K562 treated with DMSO at 1 percent for 12 hours (cell line): Measurements from ENCODE around the gene ANKS4B. TPM values are rescaled to one million over a fixed set of nuclear protein-coding genes. Genes with fewer than 3 reads are reported as not detected.

ENCODE experiments used
- total RNA-seq: library from RNA; unstranded; fragments of 300-600 nt; gene quantifications from 2 replicates; pipeline ENCODE4 v1.2.3, GENCODE V29; 2022; ENCODE audit not compliant: insufficient read depth

ANKS4B gene
- not detected in 2 replicates for total RNA-seq

DNA sequence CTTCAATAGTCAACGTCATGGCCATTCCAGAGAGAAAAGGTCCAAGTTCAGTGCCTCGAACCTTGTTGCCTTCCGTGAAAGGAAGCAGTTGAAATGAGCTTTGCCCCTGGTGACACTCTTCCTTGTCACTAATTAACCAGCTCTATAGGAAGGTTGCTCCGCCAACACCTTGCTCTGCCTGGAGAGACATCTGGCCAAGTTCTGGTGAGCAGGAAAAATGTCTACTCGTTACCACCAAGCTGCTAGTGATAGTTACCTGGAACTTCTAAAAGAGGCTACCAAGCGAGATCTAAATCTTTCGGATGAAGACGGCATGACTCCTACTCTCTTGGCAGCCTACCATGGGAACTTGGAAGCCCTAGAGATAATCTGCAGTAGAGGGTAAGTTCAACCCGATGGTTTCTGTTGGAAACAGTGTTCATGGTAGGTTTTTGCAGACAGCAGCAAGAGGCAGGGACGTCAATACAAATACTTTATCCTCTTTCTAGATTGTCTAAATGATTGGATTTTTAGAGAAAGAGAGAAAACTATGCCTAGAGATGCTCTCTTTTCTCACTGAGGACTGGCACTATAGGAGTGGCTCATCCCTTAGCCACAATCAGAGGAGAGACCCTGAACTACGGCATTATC, at the start of gene ANKS4B:
Gene ANKS4B (plus strand): TSS at position 179 of the 630 bp plus-strand sequence. CDS start 39 bp downstream, at position 218.

GRCh38 chr16:21211486-21211885, 22.0 kb upstream of the ANKS4B start, which contains the start of gene ZP2:
ZP2 (minus strand) TSS chr16:21211574; CDS start chr16:21211547, 27 bp downstream.

GRCh38 chr16:21277927-21278706, 44.6 kb downstream of the ANKS4B start, which contains the start of gene CRYM:
CRYM (minus strand) TSS chr16:21278290; CDS start chr16:21278251, 39 bp downstream.

Other genes with a start within 250 kb of the ANKS4B start
- 0.60 TPM in 1 of 2 replicates, not detected in the other for gene DNAH3, start 82.9 kb upstream of the ANKS4B start, total RNA-seq
- gene LDAF1, start 75.0 kb upstream of the ANKS4B start, total RNA-seq: 18.9 and 29.5 TPM in 2 replicates
- gene ZP2, start 22.1 kb upstream of the ANKS4B start, total RNA-seq: not detected in 2 replicates
- gene CRYM, start 44.6 kb downstream of the ANKS4B start, total RNA-seq: 2.1 and 2.4 TPM in 2 replicates